HepG2 (cell line): ENCODE data around the gene RNPS1. TPM values are rescaled to one million over a fixed set of nuclear protein-coding genes. Genes with fewer than 3 reads are reported as not detected.

Source experiments
- ARID4A ChIP-seq: sonication (generic); formaldehyde crosslinking; IDR thresholded peaks from 2 replicates; pipeline ENCODE4 v1.5.0; 2020; ENCODE audit warnings: mild to moderate bottlenecking, missing genetic modification reagents, borderline replicate concordance
- FOXO1 ChIP-seq: sonication (generic); formaldehyde crosslinking; IDR thresholded peaks from 2 replicates; pipeline ENCODE4 v1.4.0; 2020; ENCODE audit warnings: missing genetic modification reagents
- HIC2 ChIP-seq: sonication (generic); formaldehyde crosslinking; IDR thresholded peaks from 2 replicates; pipeline ENCODE4 v1.9.0; 2022; ENCODE audit warnings: low read depth, missing genetic modification reagents
- HMGA1 ChIP-seq: sonication (generic); formaldehyde crosslinking; conservative IDR thresholded peaks from 2 replicates; pipeline ENCODE4 v1.4.0; 2020; ENCODE audit warnings: missing genetic modification reagents
- HNF1A ChIP-seq, 2 experiments: sonication (generic) in 1 of 2; formaldehyde crosslinking in 1 of 2; IDR thresholded peaks; 2 replicates each; pipeline versions ENCODE4 v1.4.0 to v1.6.1; 2016 to 2020; ENCODE audit warnings: borderline replicate concordance in 1 of 2, low read depth in 1 of 2, mild to moderate bottlenecking in 1 of 2, missing genetic modification reagents in 1 of 2
- NFIC ChIP-seq: IDR thresholded peaks from 2 replicates; pipeline ENCODE4 v1.6.1; 2012; ENCODE audit warnings: mild to moderate bottlenecking, low read length, inconsistent platforms
- ZNF574 ChIP-seq: sonication (generic); formaldehyde crosslinking; IDR thresholded peaks from 2 replicates; pipeline ENCODE4 v1.4.0; 2020; ENCODE audit warnings: missing genetic modification reagents
- ZNF781 ChIP-seq: sonication (generic); formaldehyde crosslinking; IDR thresholded peaks from 2 replicates; pipeline ENCODE4 v1.5.1; 2020; ENCODE audit warnings: borderline replicate concordance, mild to moderate bottlenecking, missing genetic modification reagents; ENCODE audit errors: not compliant biosample characterization
- ZNF891 ChIP-seq: sonication (generic); formaldehyde crosslinking; IDR thresholded peaks from 2 replicates; pipeline ENCODE4 v1.5.0; 2020; ENCODE audit warnings: mild to moderate bottlenecking, missing genetic modification reagents
- polyA plus RNA-seq, 8 experiments: library from polyadenylated mRNA; depleted of rRNA in 3 of 8; stranded (reverse) in 7 of 8; unstranded in 1 of 8; fragments of >200 nt; fragmentation: Illumina TruSeq in 4 of 8; extraction: Trizol in 4 of 8; gene quantifications; 2 replicates each; pipeline versions ENCODE4 v1.2.1 to v1.2.3, GENCODE V29; 2011 to 2016; ENCODE audit warnings: low read depth in 4 of 8, missing spikeins in 1 of 8, mixed read lengths in 1 of 8; ENCODE audit not compliant: insufficient read depth in 1 of 8
- total RNA-seq, 5 experiments: library from RNA; depleted of rRNA; stranded (reverse); fragments of >200 nt; fragmentation: Illumina TruSeq; extraction: Trizol; gene quantifications; 2 replicates each; pipeline ENCODE4 v1.2.3, GENCODE V29; 2016; ENCODE audit warnings: low read depth in 1 of 5
- TF ChIP-seq, protein P1 (sequence below): sonication (generic); formaldehyde crosslinking; IDR thresholded peaks from 2 replicates; pipeline ENCODE4 v1.4.0; 2020; ENCODE audit warnings: missing genetic modification reagents

Gene RNPS1
- total and polyA plus RNA-seq, 2 of the 13 experiments (the other 11 are each of a cell fraction or from before 2014, with no cell fraction given) = 126 to 133 TPM

DNA sequence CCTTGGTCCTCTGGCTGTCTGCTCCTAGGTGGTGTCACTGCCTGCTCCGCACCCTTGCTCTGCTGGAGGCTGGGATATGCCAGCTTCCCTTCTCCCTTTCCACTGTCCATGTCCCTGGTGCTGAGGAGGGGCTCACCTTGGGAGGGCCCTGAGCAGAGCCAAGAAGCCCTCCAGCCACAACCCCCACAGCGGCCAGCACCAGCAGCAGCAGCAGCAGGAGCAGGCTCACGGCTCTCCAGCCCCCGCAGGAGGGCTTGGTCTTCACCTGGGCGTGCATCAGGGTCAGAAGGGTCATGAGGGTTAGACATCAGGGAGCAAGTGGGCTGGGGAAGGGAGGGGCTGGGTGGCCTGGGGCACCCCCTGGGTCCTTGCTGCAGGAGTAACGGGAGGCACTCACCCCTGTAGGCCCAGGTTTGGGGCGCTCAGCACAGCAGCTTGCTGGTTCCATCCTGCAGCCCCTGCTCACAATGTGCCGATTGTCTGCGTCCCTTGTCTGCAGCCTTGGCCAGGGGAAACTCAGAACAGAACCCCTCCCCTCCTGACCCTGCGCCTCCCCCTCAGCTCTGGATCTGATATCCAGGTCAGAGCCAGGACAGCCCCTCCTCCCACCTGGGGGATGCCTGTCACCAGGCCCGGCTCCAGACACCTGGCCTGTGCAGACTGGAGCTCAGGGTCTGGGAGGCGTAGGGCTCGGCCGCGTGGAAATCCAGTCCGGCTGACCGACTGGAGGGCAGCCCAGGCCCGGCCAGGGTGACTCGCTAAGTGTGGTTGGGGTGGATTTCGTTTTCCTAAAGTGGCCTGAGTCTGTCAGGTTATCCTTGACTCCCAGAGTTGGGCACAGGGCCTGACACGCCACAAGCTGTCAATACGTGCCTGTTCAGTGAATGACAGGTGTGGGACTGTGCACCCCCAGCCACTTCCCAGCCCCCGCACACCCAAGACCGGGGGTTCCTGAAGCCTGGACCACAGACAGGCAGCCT lies 57.2 kb downstream of the RNPS1 start, which contains the start of gene BRICD5 (continued):
- TF ChIP-seq ZNF574 = peak; percentile 45; the same call in 1 of the 2 replicates
- no peak for TF ChIP-seq FOXO1
- TF ChIP-seq ZNF781 (CRISPR knock-in tag) = no peak
- no peak for TF ChIP-seq NFIC
- 0 out of 2 replicates have a peak, but pooled peaks have one; percentile 25 for TF ChIP-seq ZNF891 (CRISPR knock-in tag)
- no peak for TF ChIP-seq HIC2
- TF ChIP-seq HNF1A (IDR thresholded peaks at IDR 0.05; ENCODE audit: low read depth) = no peak
- peak; percentile 69; the same call in 1 of the 2 replicates for TF ChIP-seq HNF1A (CRISPR knock-in tag; IDR thresholded peaks at IDR 0.05; ENCODE audit: borderline replicate concordance)
- no peak for TF ChIP-seq HMGA1 (CRISPR knock-in tag)
- TF ChIP-seq, protein P1, sequence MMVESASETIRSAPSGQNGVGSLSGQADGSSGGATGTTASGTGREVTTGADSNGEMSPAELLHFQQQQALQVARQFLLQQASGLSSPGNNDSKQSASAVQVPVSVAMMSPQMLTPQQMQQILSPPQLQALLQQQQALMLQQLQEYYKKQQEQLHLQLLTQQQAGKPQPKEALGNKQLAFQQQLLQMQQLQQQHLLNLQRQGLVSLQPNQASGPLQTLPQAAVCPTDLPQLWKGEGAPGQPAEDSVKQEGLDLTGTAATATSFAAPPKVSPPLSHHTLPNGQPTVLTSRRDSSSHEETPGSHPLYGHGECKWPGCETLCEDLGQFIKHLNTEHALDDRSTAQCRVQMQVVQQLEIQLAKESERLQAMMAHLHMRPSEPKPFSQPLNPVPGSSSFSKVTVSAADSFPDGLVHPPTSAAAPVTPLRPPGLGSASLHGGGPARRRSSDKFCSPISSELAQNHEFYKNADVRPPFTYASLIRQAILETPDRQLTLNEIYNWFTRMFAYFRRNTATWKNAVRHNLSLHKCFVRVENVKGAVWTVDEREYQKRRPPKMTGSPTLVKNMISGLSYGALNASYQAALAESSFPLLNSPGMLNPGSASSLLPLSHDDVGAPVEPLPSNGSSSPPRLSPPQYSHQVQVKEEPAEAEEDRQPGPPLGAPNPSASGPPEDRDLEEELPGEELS (CRISPR knock-in tag) = peak; percentile 48; the same call in 1 of the 2 replicates
- peak; percentile 40; the same call in 1 of the 2 replicates for TF ChIP-seq ARID4A (CRISPR knock-in tag)
